ENCODE data around the gene DUSP28. TPM values are rescaled to one million over a fixed set of nuclear protein-coding genes. Genes with fewer than 3 reads are reported as not detected.

DUSP28 gene
- total and polyA plus RNA-seq, 10 of the 15 experiments (the other 5 are each of a cell fraction or from before 2014, with no cell fraction given): 2.5 to 12.5 (median 6.4) TPM

- no peak for DNase-seq (ENCODE audit: low read depth, low spot score)
- ChIA-PET POLR2A (no interaction called here), SMC1A (ENCODE audit: uncharacterized antibody, unreplicated experiment) (interaction anchor here (1.1 kb wide), 1 partner anchor 40 kb away, joined by 4 read pairs; no protein-coding TSS in a partner anchor), CTCF (interaction anchor here (1.3 to 1.7 kb wide), 2 partner anchors 12 to 40 kb away, joined by 3 to 8 read pairs; no protein-coding TSS in a partner anchor), RAD21 (ENCODE audit: unreplicated experiment) (no interaction called here)
- no peak overlapping the region for H3K4me3 ChIP-seq
- H3K4me1 ChIP-seq (ENCODE audit: control insufficient read depth, insufficient read depth, low read length): peaks cover 31% of the 10 kb centered on the region
- H2AFZ ChIP-seq (ENCODE audit: control insufficient read depth, low read depth, low read length): no peak overlapping the region
- BruUV-seq (replicated peaks): no TSS peak
- no peak for FAIRE-seq
- no peaks in the 10 kb centered on the region; the same call in 2 of the 3 replicates for H3K9me3 ChIP-seq (replicated peaks; ENCODE audit: control insufficient read depth, insufficient read depth, low read length)
- intact Hi-C loops (cut with micrococcal nuclease; ENCODE audit: unreplicated experiment) (no loop called here), in situ Hi-C loops (cut with MboI) (no loop called here)
- 93% methylated on average over 7 of the region's 7 CpGs for WGBS (ENCODE audit: insufficient coverage, insufficient replicate concordance, low lambda C conversion rate, missing lambda C conversion rate)
- no peaks in the 10 kb centered on the region for H3K27me3 ChIP-seq (replicated peaks in 1 of 2; ENCODE audit: control insufficient read depth in 2 of 2, insufficient read depth in 2 of 2, low read length in 1 of 2)
- peaks cover 0 to 15% of the 10 kb centered on the region in 2 experiments; a peak in 1 of 4 replicates for H3K36me3 ChIP-seq (ENCODE audit: control insufficient read depth in 2 of 2, insufficient read depth in 2 of 2, low read length in 1 of 2)
- ATAC-seq: no peak
- peaks cover 18% of the 10 kb centered on the region for H3K79me2 ChIP-seq (ENCODE audit: control insufficient read depth, insufficient read depth, low read length)
- no peak overlapping the region for H3K27ac ChIP-seq (ENCODE audit: control insufficient read depth, insufficient read depth)
- H3K4me2 ChIP-seq (ENCODE audit: control insufficient read depth, insufficient read depth): no peak overlapping the region
- no peaks in the 10 kb centered on the region for H4K20me1 ChIP-seq (ENCODE audit: control insufficient read depth, insufficient read depth)
- no peak overlapping the region for H3K9ac ChIP-seq (ENCODE audit: control insufficient read depth, insufficient read depth, low read length)
- TF ChIP-seq SIN3A (IDR thresholded peaks at IDR 0.05; ENCODE audit: low read depth, low read length) (no peak), NRF1 (conservative IDR thresholded peaks at IDR 0.05; ENCODE audit: low read depth, low read length) (no peak), BACH1 (IDR thresholded peaks at IDR 0.05; ENCODE audit: borderline replicate concordance) (no peak), CREB1 (IDR thresholded peaks at IDR 0.05; ENCODE audit: low read depth) (no peak), ZNF687 (IDR thresholded peaks at IDR 0.05) (no peak), BCL11A (IDR thresholded peaks at IDR 0.05; ENCODE audit: low read depth, low read length) (no peak), NR2F1 (conservative IDR thresholded peaks at IDR 0.05) (no peak), SMARCA5 (IDR thresholded peaks at IDR 0.05) (no peak), SRF (IDR thresholded peaks at IDR 0.05; ENCODE audit: low read depth in 2 of 2, low read length in 2 of 2) (no peak), IRF5 (IDR thresholded peaks at IDR 0.05; ENCODE audit: borderline replicate concordance) (no peak), PML (IDR thresholded peaks at IDR 0.05; ENCODE audit: low read length) (no peak), EGR1 (IDR thresholded peaks at IDR 0.05; ENCODE audit: borderline replicate concordance in 1 of 2, low read depth in 2 of 2, low read length in 2 of 2) (no peak), REST (IDR thresholded peaks at IDR 0.05; ENCODE audit: low read depth, low read length) (no peak), NFXL1 (IDR thresholded peaks at IDR 0.05; ENCODE audit: borderline replicate concordance) (no peak), ATF7 (IDR thresholded peaks at IDR 0.05; ENCODE audit: low read depth) (no peak), SMAD1 (IDR thresholded peaks at IDR 0.05; ENCODE audit: low read depth, partially characterized antibody) (no peak), MTA2 (IDR thresholded peaks at IDR 0.05; ENCODE audit: low read depth) (no peak)
These were observed 6.1 kb upstream of the DUSP28 start for GRCh38 chr2:240553956-240554480.
